Thymus (tissue), 11 donors: ENCODE data around the gene RALGDS. TPM values are rescaled to one million over a fixed set of nuclear protein-coding genes. Genes with fewer than 3 reads are reported as not detected.

Source experiments
- DNase-seq, 9 donors: peaks; one replicate each; pipeline ENCODE4 v3.0.0-alpha.2; 2013; ENCODE audit warnings: low spot score in 9 of 9, low read depth in 6 of 9, missing footprints in 1 of 9
- H3K27ac ChIP-seq, 2 donors: one replicate each; pipeline ENCODE4 v1.5.1; 2013; ENCODE audit warnings: control low read depth in 1 of 2, low read depth in 1 of 2, low read length in 1 of 2, mild to moderate bottlenecking in 1 of 2, moderate library complexity in 1 of 2
- H3K27me3 ChIP-seq, 2 donors: one replicate each; pipeline ENCODE4 v1.5.1; 2013; ENCODE audit warnings: low read length in 1 of 2; ENCODE audit not compliant: control insufficient read depth in 2 of 2, insufficient read depth in 1 of 2
- H3K36me3 ChIP-seq, 2 donors: one replicate each; pipeline ENCODE4 v1.5.1; 2013; ENCODE audit warnings: low read length in 1 of 2, mild to moderate bottlenecking in 1 of 2, moderate library complexity in 1 of 2; ENCODE audit not compliant: control insufficient read depth in 2 of 2, insufficient read depth in 2 of 2
- H3K4me1 ChIP-seq, 2 donors: one replicate each; pipeline ENCODE4 v1.5.1; 2013; ENCODE audit warnings: low read length in 2 of 2; ENCODE audit not compliant: control insufficient read depth in 2 of 2, insufficient read depth in 2 of 2
- H3K4me3 ChIP-seq, 2 donors: one replicate each; pipeline ENCODE4 v1.5.1; 2013; ENCODE audit warnings: low read length in 2 of 2, control low read depth in 1 of 2, mild to moderate bottlenecking in 1 of 2
- H3K9me3 ChIP-seq, 2 donors: one replicate each; pipeline ENCODE4 v1.5.1; 2013; ENCODE audit warnings: low read length in 1 of 2, mild to moderate bottlenecking in 1 of 2; ENCODE audit not compliant: control insufficient read depth in 2 of 2, insufficient read depth in 1 of 2
- WGBS: extraction: QIAGEN DNeasy Blood & Tissue Kit; methylation state at CpG from one replicate; pipeline ENCODE4 v1.1.7; 2013; 5-methylcytosine and 5-hydroxymethylcytosine counted together
- polyA plus RNA-seq: library from polyadenylated mRNA; stranded (reverse); fragments of 200-250 nt; gene quantifications from one replicate; pipeline ENCODE4 v1.2.3, GENCODE V29; 2013
- total RNA-seq: library from RNA; stranded (reverse); fragments of 120-200 nt; gene quantifications from one replicate; pipeline ENCODE4 v1.2.4, GENCODE V29; 2013
- donor health status: healthy.

The RALGDS gene
- total and polyA plus RNA-seq, 2 donors: 25.9 to 42.1 TPM

DNA sequence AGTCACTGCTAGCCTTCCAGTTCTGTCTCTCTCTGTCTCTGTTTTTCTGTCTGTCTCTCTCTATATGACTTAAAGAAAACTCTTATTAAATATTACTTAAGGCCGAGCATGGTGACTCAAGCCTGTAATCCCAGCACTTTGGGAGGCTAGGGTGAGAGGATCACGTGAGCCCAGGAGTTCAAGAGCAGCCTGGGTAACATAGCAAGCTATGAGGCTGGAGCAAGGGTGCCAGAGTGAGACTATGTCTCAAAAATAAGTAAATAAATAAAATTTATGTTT lies 44.4 kb upstream of the RALGDS start:
- Histone ChIP-seq H3K36me3 (no peaks in the 10 kb centered on the region), H3K4me1 (peaks cover 4 to 14% of the 10 kb centered on the region in 2 donors), H3K27me3 (peaks cover 4 to 35% of the 10 kb centered on the region in 2 donors), H3K27ac (no peak overlapping the region), H3K9me3 (no peaks in the 10 kb centered on the region), H3K4me3 (no peak overlapping the region)
- no peak for DNase-seq
- 97% methylated on average over 2 of the region's 2 CpGs for WGBS

GRCh38 chr9:133164191-133164590 lies 43.2 kb upstream of the RALGDS start:
- no peak for DNase-seq
- H3K36me3 ChIP-seq: no peaks in the 10 kb centered on the region
- peak overlapping the region; percentile 31 to 58 for H3K4me3 ChIP-seq
- no peak overlapping the region for H3K27ac ChIP-seq
- 63% methylated on average over 13 of the region's 13 CpGs for WGBS
- peaks cover 4 to 35% of the 10 kb centered on the region in 2 donors for H3K27me3 ChIP-seq
- H3K4me1 ChIP-seq: peaks cover 4 to 14% of the 10 kb centered on the region in 2 donors
- no peaks in the 10 kb centered on the region for H3K9me3 ChIP-seq

DNA sequence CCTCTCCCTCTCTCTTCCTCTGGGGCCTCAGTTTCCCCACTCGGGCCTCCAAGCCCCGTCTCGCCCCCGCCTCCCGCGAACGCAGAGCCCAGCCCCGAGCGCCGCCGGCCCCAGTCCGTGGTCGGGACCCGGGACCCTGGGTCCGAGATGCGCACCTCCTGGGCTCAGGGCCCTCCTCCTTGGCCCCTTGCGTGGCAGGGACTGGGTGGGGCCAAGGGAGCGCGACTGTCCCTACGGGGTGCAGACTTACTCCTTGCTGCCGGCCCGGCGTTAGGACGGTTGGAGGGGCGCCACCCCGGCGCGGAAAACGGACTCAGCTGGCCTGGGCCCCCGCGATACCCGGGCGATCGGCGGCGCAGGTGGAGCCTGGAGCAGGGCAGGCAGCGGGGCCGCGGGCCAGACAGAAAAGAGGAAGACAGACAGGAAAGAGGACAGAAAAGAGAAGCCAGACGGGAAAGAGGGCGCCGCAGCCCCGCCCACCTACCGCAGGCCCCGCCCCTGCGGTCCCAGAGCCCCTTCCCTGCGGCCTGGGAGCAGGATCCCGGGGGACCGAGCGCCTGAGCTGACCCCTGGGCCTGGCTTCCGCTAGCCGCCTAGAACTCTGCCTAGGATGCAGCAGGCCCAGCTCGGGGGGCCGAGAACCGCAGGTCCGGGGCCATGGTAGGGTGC lies 42.6 kb upstream of the RALGDS start, which contains the start of gene GBGT1:
Gene GBGT1 (minus strand): TSS at position 411 of the 669 bp plus-strand sequence. CDS start 1,502 bp downstream, outside the sequence.
- 1% methylated on average over 56 of the region's 56 CpGs for WGBS
- Histone ChIP-seq H3K4me1 (peaks cover 4 to 14% of the 10 kb centered on the region in 2 donors), H3K36me3 (no peaks in the 10 kb centered on the region), H3K27me3 (peaks cover 4 to 35% of the 10 kb centered on the region in 2 donors), H3K9me3 (no peaks in the 10 kb centered on the region), H3K4me3 (peak within 1 kb of the TSS; percentile 31 to 58), H3K27ac (peak within 1 kb of the TSS in 1 of 2 donors; percentile 60)
- peak in 1 of 9 donors; percentile 49 for DNase-seq

DNA sequence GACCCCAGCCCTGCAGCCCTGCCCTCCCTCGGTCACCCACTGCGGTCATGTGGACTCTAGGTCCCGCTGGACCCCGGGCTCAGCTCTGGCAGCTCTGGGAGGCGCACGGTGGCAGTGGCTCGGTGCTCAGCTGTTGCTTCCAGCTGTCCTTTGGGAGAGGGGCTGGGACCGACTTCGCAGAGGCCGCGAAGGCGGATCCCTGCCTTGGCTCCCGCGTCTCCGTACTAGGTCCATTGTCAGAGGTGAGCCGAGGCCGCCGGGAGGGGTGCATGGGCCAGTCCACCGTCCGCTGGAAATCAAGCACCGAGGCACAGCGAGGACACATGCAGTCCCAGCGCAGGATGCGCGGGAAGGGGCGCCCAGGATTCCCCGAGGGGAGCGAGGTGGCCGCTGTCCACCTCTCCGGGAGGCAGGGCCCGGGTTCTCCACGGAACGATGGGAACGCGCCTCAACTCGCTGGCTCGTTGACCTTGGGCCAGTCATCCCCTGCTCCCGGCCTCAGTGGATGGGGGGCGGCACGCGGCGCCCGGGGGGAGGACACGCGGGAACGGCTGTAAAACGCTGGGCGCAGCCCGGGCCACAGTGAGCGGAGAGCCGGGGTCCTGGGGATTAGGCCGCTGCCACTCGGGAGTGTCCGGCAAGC lies 41.9 kb upstream of the RALGDS start:
- Histone ChIP-seq H3K36me3 (no peaks in the 10 kb centered on the region), H3K4me3 (peak overlapping the region; percentile 31 to 58), H3K27ac (no peak overlapping the region), H3K4me1 (peaks cover 4 to 14% of the 10 kb centered on the region in 2 donors), H3K9me3 (no peaks in the 10 kb centered on the region), H3K27me3 (peaks cover 4 to 35% of the 10 kb centered on the region in 2 donors)
- no peak for DNase-seq
- WGBS: 63% methylated on average over 54 of the region's 54 CpGs

DNA sequence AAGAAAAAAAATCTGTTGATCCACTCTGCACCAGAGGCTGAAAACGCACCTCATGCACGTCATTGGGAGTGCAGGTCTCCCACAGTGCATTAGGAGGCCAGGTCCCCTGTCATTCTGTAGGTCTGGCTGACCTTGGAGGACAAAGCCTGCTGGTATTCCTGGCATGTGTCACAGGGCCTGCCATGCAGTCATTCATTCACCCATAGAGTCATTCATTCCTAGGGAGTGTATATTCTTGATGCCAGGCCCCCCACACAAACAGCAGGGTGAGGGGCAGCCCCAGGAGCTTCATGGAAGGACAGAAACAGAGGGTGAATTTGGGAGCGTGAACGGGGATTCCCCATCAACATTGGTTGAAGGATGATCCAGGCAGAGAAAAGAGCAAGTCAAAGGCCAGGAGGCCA lies 40.5 kb upstream of the RALGDS start:
- Histone ChIP-seq H3K9me3 (no peaks in the 10 kb centered on the region), H3K4me3 (no peak overlapping the region), H3K27me3 (peaks cover 4 to 35% of the 10 kb centered on the region in 2 donors), H3K4me1 (peaks cover 4 to 14% of the 10 kb centered on the region in 2 donors), H3K27ac (no peak overlapping the region), H3K36me3 (no peaks in the 10 kb centered on the region)
- WGBS: 77% methylated on average over 4 of the region's 4 CpGs
- DNase-seq: no peak

DNA sequence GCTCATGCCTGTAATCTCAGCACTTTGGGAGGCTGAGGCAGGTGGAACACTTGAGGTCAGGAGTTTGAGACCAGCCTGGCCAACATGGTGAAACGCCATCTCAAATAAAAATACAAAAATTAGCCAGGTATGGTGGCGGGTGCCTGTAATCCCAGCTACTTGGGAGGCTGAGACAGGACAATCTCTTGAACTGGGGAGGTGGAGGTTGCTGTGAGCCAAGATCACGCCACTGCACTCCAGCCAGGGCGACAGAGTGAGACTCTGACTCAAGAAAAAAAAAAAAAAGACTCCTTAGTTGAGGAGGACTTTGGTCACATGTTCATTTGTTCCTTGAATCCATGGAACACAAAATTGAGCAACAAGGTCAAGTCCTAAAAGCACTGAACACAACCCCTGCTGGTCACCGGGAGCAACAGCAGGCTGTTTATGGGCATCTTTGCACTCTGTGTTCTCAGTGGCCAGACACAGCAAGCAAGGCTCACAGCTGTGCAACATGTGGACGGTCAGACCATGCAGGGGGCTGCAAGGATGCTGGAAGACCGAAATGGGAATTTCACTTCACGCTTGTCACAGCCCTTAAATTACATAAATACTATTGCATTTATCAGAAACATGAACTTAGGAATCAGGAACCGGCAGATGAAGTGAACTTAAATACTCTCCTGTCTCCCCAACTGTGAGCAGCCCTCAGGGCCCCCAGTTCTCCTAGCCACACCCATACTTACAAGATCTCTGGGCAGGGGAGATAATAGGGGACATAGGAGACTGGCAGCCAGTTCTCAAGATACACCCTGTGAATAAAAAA lies 39.9 kb upstream of the RALGDS start:
- peaks cover 4 to 14% of the 10 kb centered on the region in 2 donors for H3K4me1 ChIP-seq
- no peak overlapping the region for H3K27ac ChIP-seq
- peak in 2 of 9 donors; percentile 36 to 56 for DNase-seq
- 83% methylated on average over 9 of the region's 9 CpGs for WGBS
- no peaks in the 10 kb centered on the region for H3K36me3 ChIP-seq
- no peaks in the 10 kb centered on the region for H3K9me3 ChIP-seq
- H3K27me3 ChIP-seq: peaks cover 4 to 35% of the 10 kb centered on the region in 2 donors
- H3K4me3 ChIP-seq: no peak overlapping the region

DNA sequence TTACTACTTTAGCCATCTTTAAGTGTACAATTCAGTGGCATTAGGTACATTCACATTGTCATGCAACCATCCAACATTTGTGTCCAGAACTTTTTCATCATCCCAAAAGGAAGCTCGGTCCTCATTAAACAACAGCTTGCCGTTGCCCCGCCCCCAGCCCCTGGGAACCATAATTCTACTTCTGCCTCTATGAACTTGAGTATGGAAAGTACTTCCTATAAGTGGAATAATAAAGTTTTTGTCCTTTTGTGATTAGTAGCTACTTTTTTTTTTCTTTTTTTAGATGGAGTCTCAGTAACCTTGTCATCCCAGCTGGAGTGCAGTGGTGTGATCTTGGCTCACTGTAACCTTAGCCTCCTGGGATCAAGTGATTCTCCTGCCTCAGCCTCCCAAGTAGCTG lies 37.7 kb upstream of the RALGDS start:
- H3K4me3 ChIP-seq: no peak overlapping the region
- H3K27ac ChIP-seq: no peak overlapping the region
- no peaks in the 10 kb centered on the region for H3K9me3 ChIP-seq
- H3K4me1 ChIP-seq: peaks cover 1 to 8% of the 10 kb centered on the region in 2 donors
- H3K27me3 ChIP-seq: peaks cover 4 to 21% of the 10 kb centered on the region in 2 donors
- WGBS: 99% methylated on average over 3 of the region's 3 CpGs
- H3K36me3 ChIP-seq: no peaks in the 10 kb centered on the region
- no peak for DNase-seq

DNA sequence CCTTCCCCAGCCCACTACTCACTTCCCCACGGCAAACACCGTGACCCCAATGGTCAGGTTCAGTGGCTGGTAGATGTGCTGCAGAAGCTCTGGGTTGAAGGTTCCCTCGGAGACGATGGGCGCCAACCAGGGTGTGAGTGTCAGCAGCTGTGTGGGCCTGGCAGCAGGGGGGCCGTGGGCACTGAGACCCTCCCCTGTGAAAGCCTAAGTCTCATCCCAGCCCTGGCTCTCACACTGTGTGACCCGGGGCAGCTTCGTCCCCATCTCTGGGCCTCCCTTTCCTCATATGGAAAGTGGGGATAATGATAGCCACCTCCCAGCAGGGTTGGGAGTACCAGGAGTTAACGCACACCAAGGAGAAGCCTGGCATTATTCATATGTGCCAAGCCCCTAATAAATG lies 34.1 kb upstream of the RALGDS start:
- Histone ChIP-seq H3K4me1 (no peaks in the 10 kb centered on the region), H3K27me3 (no peaks in the 10 kb centered on the region), H3K27ac (no peak overlapping the region), H3K4me3 (no peak overlapping the region), H3K36me3 (no peaks in the 10 kb centered on the region), H3K9me3 (no peaks in the 10 kb centered on the region)
- DNase-seq: no peak
- 95% methylated on average over 9 of the region's 9 CpGs for WGBS
